PC-3 (cell line): ENCODE measurements around the gene UQCC2. TPM values are rescaled to one million over a fixed set of nuclear protein-coding genes. Genes with fewer than 3 reads are reported as not detected.

Source experiments
- ATAC-seq: fragments of 200-7000 bp; cut with Tn5 transposase; 2 replicates; pipeline ENCODE4 v1.9.1; 2020; ENCODE audit warnings: mild to moderate bottlenecking, moderate library complexity
- BruUV-seq: library from RNA; stranded (reverse); fragments of 400-500 nt; replicated peaks from 2 replicates; lab custom pipeline; 2021; lab: Mats Ljungman, UMichigan
- CTCF ChIA-PET: fragments of 300-600 bp; sonication (Branson Sonifier 250); formaldehyde crosslinking; loops from one replicate; lab custom pipeline; 2022; ENCODE audit warnings: antibody characterized with exemption; lab: Charles Lee
- POLR2A ChIA-PET: fragments of 300-600 bp; sonication (Branson Sonifier 250); formaldehyde crosslinking; loops from one replicate; lab custom pipeline; 2022; ENCODE audit warnings: antibody characterized with exemption; ENCODE audit not compliant: unreplicated experiment; lab: Charles Lee
- DNase-seq: peaks from one replicate; pipeline ENCODE4 v3.0.0-alpha.2; 2015
- H2AFZ ChIP-seq: fragments of 300-600 bp; sonication (generic); 2 replicates; pipeline ENCODE4 v1.6.0; 2016; ENCODE audit warnings: antibody characterized with exemption, low read length
- H3F3A ChIP-seq: fragments of 300-600 bp; sonication (generic); one replicate; pipeline ENCODE4 v1.6.0; 2017; ENCODE audit warnings: antibody characterized with exemption, low read length, control low read depth, mild to moderate bottlenecking; ENCODE audit not compliant: unreplicated experiment
- H3K27ac ChIP-seq: fragments of 300-600 bp; sonication (generic); 2 replicates; pipeline ENCODE4 v1.5.1; 2016; ENCODE audit warnings: mild to moderate bottlenecking, low read length
- H3K27me3 ChIP-seq: fragments of 300-600 bp; sonication (generic); 2 replicates; pipeline ENCODE4 v1.6.1; 2016; ENCODE audit warnings: low read length, mixed read lengths
- H3K36me3 ChIP-seq: fragments of 300-600 bp; sonication (generic); 2 replicates; pipeline ENCODE4 v1.6.1; 2016; ENCODE audit warnings: low read depth, mixed run types, low read length, mixed read lengths
- H3K4me1 ChIP-seq: fragments of 300-600 bp; sonication (generic); 2 replicates; pipeline ENCODE4 v1.5.1; 2016; ENCODE audit warnings: low read length; ENCODE audit not compliant: insufficient read depth
- H3K4me2 ChIP-seq: fragments of 300-600 bp; sonication (generic); 2 replicates; pipeline ENCODE4 v1.6.0; 2016; ENCODE audit warnings: low read length
- H3K4me3 ChIP-seq: fragments of 300-600 bp; sonication (generic); 2 replicates; pipeline ENCODE4 v1.5.1; 2016; ENCODE audit warnings: mild to moderate bottlenecking, low read length, mixed read lengths
- H3K79me2 ChIP-seq: fragments of 300-600 bp; sonication (generic); 2 replicates; pipeline ENCODE4 v1.6.1; 2017; ENCODE audit warnings: low read length, mixed read lengths
- H3K9ac ChIP-seq: fragments of 300-600 bp; sonication (generic); 2 replicates; pipeline ENCODE4 v1.6.0; 2016; ENCODE audit warnings: mild to moderate bottlenecking, low read length
- H3K9me2 ChIP-seq: fragments of 300-600 bp; sonication (generic); replicated peaks from 2 replicates; pipeline ENCODE4 v1.6.1; 2016; ENCODE audit warnings: mixed run types, low read length, mixed read lengths
- H3K9me3 ChIP-seq: fragments of 300-600 bp; sonication (generic); 2 replicates; pipeline ENCODE4 v1.6.1; 2016; ENCODE audit warnings: low read length, mixed read lengths
- H4K20me1 ChIP-seq: fragments of 300-600 bp; sonication (generic); 2 replicates; pipeline ENCODE4 v1.6.1; 2016; ENCODE audit warnings: low read length, mixed read lengths
- EZH2 ChIP-seq: fragments of 300-600 bp; sonication (generic); IDR thresholded peaks from one replicate; pipeline ENCODE4 v1.6.1; 2017; ENCODE audit warnings: antibody characterized with exemption, mild to moderate bottlenecking, low read length; ENCODE audit not compliant: unreplicated experiment
- EZH2phosphoT487 ChIP-seq: fragments of 300-600 bp; sonication (generic); IDR thresholded peaks from 2 replicates; pipeline ENCODE4 v1.6.1; 2018; ENCODE audit warnings: mild to moderate bottlenecking, antibody characterized with exemption, low read length, borderline replicate concordance
- intact Hi-C: fragments of 100-400 bp; cut with micrococcal nuclease; formaldehyde crosslinking; loops from 2 replicates; pipeline ENCODE4 v1.9.0; 2023
- total RNA-seq: library from RNA; depleted of rRNA; stranded (reverse); fragments of >200 nt; gene quantifications from 2 replicates; pipeline ENCODE4 v1.2.3, GENCODE V29; 2014
- TF ChIP-seq, protein P1 (sequence below): fragments of 300-600 bp; sonication (generic); conservative IDR thresholded peaks from 2 replicates; pipeline ENCODE4 v1.5.1; 2017; ENCODE audit warnings: antibody characterized with exemption, low read depth, mild to moderate bottlenecking, low read length

UQCC2 gene
- total RNA-seq, 1 experiment from 2014 or later, result 107 TPM

- Histone ChIP-seq H3F3A (no peaks in the 10 kb centered on the region), H3K4me3 (no peak overlapping the region), H3K36me3 (no peaks in the 10 kb centered on the region), H3K9me2 (no peaks in the 10 kb centered on the region), H2AFZ (no peak overlapping the region), H3K4me2 (no peak overlapping the region), H3K27ac (no peak overlapping the region), H3K27me3 (no peaks in the 10 kb centered on the region), H3K79me2 (no peaks in the 10 kb centered on the region), H3K9me3 (no peaks in the 10 kb centered on the region), H3K4me1 (peaks cover 13% of the 10 kb centered on the region), H3K9ac (no peak overlapping the region), H4K20me1 (no peaks in the 10 kb centered on the region)
- intact Hi-C loops, result no loop called here
- ChIA-PET POLR2A (no interaction called here), CTCF (interaction anchor here (0.6 kb wide), 1 partner anchor 12 kb away, joined by 4 read pairs; no protein-coding TSS in a partner anchor)
- DNase-seq, result no peak
- no peak for ATAC-seq
- TF ChIP-seq, protein P1, sequence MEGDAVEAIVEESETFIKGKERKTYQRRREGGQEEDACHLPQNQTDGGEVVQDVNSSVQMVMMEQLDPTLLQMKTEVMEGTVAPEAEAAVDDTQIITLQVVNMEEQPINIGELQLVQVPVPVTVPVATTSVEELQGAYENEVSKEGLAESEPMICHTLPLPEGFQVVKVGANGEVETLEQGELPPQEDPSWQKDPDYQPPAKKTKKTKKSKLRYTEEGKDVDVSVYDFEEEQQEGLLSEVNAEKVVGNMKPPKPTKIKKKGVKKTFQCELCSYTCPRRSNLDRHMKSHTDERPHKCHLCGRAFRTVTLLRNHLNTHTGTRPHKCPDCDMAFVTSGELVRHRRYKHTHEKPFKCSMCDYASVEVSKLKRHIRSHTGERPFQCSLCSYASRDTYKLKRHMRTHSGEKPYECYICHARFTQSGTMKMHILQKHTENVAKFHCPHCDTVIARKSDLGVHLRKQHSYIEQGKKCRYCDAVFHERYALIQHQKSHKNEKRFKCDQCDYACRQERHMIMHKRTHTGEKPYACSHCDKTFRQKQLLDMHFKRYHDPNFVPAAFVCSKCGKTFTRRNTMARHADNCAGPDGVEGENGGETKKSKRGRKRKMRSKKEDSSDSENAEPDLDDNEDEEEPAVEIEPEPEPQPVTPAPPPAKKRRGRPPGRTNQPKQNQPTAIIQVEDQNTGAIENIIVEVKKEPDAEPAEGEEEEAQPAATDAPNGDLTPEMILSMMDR, result no peak
- TF ChIP-seq EZH2phosphoT487 (no peak), EZH2 (no peak)
- no TSS peak for BruUV-seq
Observed at GRCh38 chr6:33747823-33748222, 36.3 kb upstream of the UQCC2 start.

GRCh38 chr6:33746651-33747100 is 35.2 kb upstream of the UQCC2 start, which contains the start of gene IP6K3:
IP6K3 (minus strand) TSS chr6:33746905; CDS start chr6:33735476, 11,429 bp downstream.
- Histone ChIP-seq H3K9me2 (no peaks in the 10 kb centered on the region), H3K36me3 (no peaks in the 10 kb centered on the region), H3K27me3 (no peaks in the 10 kb centered on the region), H3K4me3 (no peak within 1 kb of the TSS), H3K4me2 (no peak within 1 kb of the TSS), H3K9me3 (no peaks in the 10 kb centered on the region), H3K27ac (no peak within 1 kb of the TSS), H3K79me2 (no peaks in the 10 kb centered on the region), H4K20me1 (no peaks in the 10 kb centered on the region), H2AFZ (no peak within 1 kb of the TSS), H3K4me1 (peaks cover 6% of the 10 kb centered on the region), H3K9ac (no peak within 1 kb of the TSS), H3F3A (no peaks in the 10 kb centered on the region)
- POLR2A ChIA-PET, result interaction anchor here (0.6 kb wide), 1 partner anchor 554 kb away, joined by 5 read pairs; no protein-coding TSS in a partner anchor
- BruUV-seq, result no TSS peak
- intact Hi-C loops, result no loop called here
- ATAC-seq (no peak), DNase-seq (no peak)
- TF ChIP-seq, protein P1, result no peak
- TF ChIP-seq EZH2phosphoT487, result no peak
- TF ChIP-seq EZH2, result no peak
- CTCF ChIA-PET, result interaction anchor here (0.6 kb wide), 1 partner anchor 15 kb away, joined by 4 read pairs; no protein-coding TSS in a partner anchor

- H2AFZ ChIP-seq, result no peak overlapping the region
- no peaks in the 10 kb centered on the region for H3K9me3 ChIP-seq
- no peaks in the 10 kb centered on the region for H3K36me3 ChIP-seq
- no peak overlapping the region for H3K27ac ChIP-seq
- CTCF ChIA-PET, result interaction anchor here (0.6 kb wide), 1 partner anchor 16 kb away, joined by 4 read pairs; no protein-coding TSS in a partner anchor
- no TSS peak for BruUV-seq
- no peaks in the 10 kb centered on the region for H4K20me1 ChIP-seq
- no peak overlapping the region for H3K9ac ChIP-seq
- intact Hi-C loops, result no loop called here
- POLR2A ChIA-PET, result no interaction called here
- H3F3A ChIP-seq, result no peaks in the 10 kb centered on the region
- no peak for DNase-seq
- ATAC-seq, result no peak
- no peak overlapping the region for H3K4me2 ChIP-seq
- no peak overlapping the region for H3K4me3 ChIP-seq
- H3K4me1 ChIP-seq, result peaks cover 6% of the 10 kb centered on the region
- no peaks in the 10 kb centered on the region for H3K79me2 ChIP-seq
- H3K27me3 ChIP-seq, result no peaks in the 10 kb centered on the region
- TF ChIP-seq EZH2 (no peak), EZH2phosphoT487 (no peak)
- TF ChIP-seq, protein P1, result no peak
- no peaks in the 10 kb centered on the region for H3K9me2 ChIP-seq
Observed at GRCh38 chr6:33746036-33746600, 34.6 kb upstream of the UQCC2 start.
